T-cell (primary cell): ENCODE data around the gene DLEC1. TPM values are rescaled to one million over a fixed set of nuclear protein-coding genes. Genes with fewer than 3 reads are reported as not detected.

Experiments used
- ATAC-seq, 4 experiments: fragments of 200-7000 bp in 3 of 4; fragments of 150-1000 bp in 1 of 4; cut with Tn5 transposase; replicated peaks in 1 of 4; 1 replicate in 3 of 4; 2 replicates in 1 of 4; pipeline ENCODE4 v1.10.0; 2021; ENCODE audit warnings: moderate library complexity in 3 of 4, mild to moderate bottlenecking in 2 of 4, moderate number of reproducible peaks in 1 of 4
- CTCF ChIA-PET, 2 donors: fragments of 300-600 bp; sonication (Branson Sonifier 250); formaldehyde crosslinking; loops; one replicate each; lab custom pipeline; 2022; ENCODE audit warnings: antibody characterized with exemption in 2 of 2; lab: Charles Lee
- POLR2A ChIA-PET, 2 donors: fragments of 300-600 bp; sonication (Branson Sonifier 250); formaldehyde crosslinking; loops; one replicate each; lab custom pipeline; 2022; ENCODE audit warnings: antibody characterized with exemption in 2 of 2; lab: Charles Lee
- DNase-seq, 35 experiments: peaks; one replicate each; pipeline versions ENCODE4 v3.0.0 to v3.0.0-alpha.2; 2013 to 2023
- H3K27ac ChIP-seq: one replicate; pipeline ENCODE4 v1.5.1; 2013; ENCODE audit warnings: low read length
- H3K27me3 ChIP-seq, 2 experiments: replicated peaks in 1 of 2; 1 replicate in 1 of 2; 2 replicates in 1 of 2; pipeline versions ENCODE4 v1.6.1 to v1.7.0; 2013; ENCODE audit warnings: low read length in 1 of 2, mixed read lengths in 1 of 2; ENCODE audit not compliant: control insufficient read depth in 2 of 2, insufficient read depth in 2 of 2; ENCODE audit errors: extremely low read depth in 1 of 2
- H3K36me3 ChIP-seq, 2 donors: 1 replicate in 1 of 2; 2 replicates in 1 of 2; pipeline versions ENCODE4 v1.6.1 to v1.7.0; 2013; ENCODE audit warnings: low read length in 1 of 2; ENCODE audit not compliant: control insufficient read depth in 2 of 2, insufficient read depth in 1 of 2; ENCODE audit errors: extremely low read depth in 1 of 2
- H3K4me1 ChIP-seq, 2 experiments: 1 replicate in 1 of 2; 2 replicates in 1 of 2; pipeline versions ENCODE4 v1.6.1 to v1.7.0; 2013; ENCODE audit warnings: low read length in 2 of 2, mixed read lengths in 1 of 2; ENCODE audit not compliant: insufficient read depth in 2 of 2, control insufficient read depth in 1 of 2; ENCODE audit errors: extremely low read depth in 1 of 2
- H3K4me3 ChIP-seq, 2 donors: 1 replicate in 1 of 2; 2 replicates in 1 of 2; pipeline versions ENCODE4 v1.5.1 to v1.7.0; 2013; ENCODE audit warnings: mild to moderate bottlenecking in 2 of 2, low read length in 1 of 2, moderate library complexity in 1 of 2; ENCODE audit not compliant: control insufficient read depth in 1 of 2; ENCODE audit errors: extremely low read depth in 1 of 2
- H3K9me3 ChIP-seq: 2 replicates; pipeline ENCODE4 v1.7.0; 2013
- H3K27ac Mint-ChIP-seq, 2 donors: one replicate each; pipeline ENCODE4 v1.8.0; 2020 to 2021; ENCODE audit warnings: mild to moderate bottlenecking in 2 of 2, mixed read lengths in 2 of 2
- H3K27me3 Mint-ChIP-seq, 2 donors: one replicate each; pipeline ENCODE4 v1.8.0; 2021 to 2022; ENCODE audit warnings: mixed read lengths in 2 of 2
- H3K36me3 Mint-ChIP-seq: one replicate; pipeline ENCODE4 v1.8.0; 2021; ENCODE audit warnings: mixed read lengths
- H3K4me1 Mint-ChIP-seq, 3 donors: one replicate each; pipeline ENCODE4 v1.8.0; 2020 to 2022; ENCODE audit warnings: mixed read lengths in 3 of 3, mild to moderate bottlenecking in 1 of 3
- H3K4me3 Mint-ChIP-seq, 3 donors: one replicate each; pipeline ENCODE4 v1.8.0; 2020 to 2022; ENCODE audit warnings: mild to moderate bottlenecking in 3 of 3, mixed read lengths in 3 of 3, moderate library complexity in 3 of 3
- H3K9me3 Mint-ChIP-seq, 3 donors: one replicate each; pipeline ENCODE4 v1.8.0; 2020 to 2022; ENCODE audit warnings: mixed read lengths in 3 of 3
- WGBS: methylation state at CpG from one replicate; pipeline ENCODE4 v1.1.5; 2013; ENCODE audit warnings: missing lambda C conversion rate; ENCODE audit not compliant: insufficient coverage; 5-methylcytosine and 5-hydroxymethylcytosine counted together
- total RNA-seq, 35 experiments: library from RNA in 6 of 35; stranded (reverse) in 6 of 35; fragments of 120-200 nt in 1 of 35; gene quantifications; one replicate each; pipeline versions ENCODE4 v1.2.1 to v1.2.4 and lab custom pipeline; 2013 to 2026

The DLEC1 gene
- total RNA-seq, 5 donors from 2014 or later (not counting 1 experiment from before 2014, with no cell fraction given), result 4.7 to 21.7 (median 17.8) TPM

DNA sequence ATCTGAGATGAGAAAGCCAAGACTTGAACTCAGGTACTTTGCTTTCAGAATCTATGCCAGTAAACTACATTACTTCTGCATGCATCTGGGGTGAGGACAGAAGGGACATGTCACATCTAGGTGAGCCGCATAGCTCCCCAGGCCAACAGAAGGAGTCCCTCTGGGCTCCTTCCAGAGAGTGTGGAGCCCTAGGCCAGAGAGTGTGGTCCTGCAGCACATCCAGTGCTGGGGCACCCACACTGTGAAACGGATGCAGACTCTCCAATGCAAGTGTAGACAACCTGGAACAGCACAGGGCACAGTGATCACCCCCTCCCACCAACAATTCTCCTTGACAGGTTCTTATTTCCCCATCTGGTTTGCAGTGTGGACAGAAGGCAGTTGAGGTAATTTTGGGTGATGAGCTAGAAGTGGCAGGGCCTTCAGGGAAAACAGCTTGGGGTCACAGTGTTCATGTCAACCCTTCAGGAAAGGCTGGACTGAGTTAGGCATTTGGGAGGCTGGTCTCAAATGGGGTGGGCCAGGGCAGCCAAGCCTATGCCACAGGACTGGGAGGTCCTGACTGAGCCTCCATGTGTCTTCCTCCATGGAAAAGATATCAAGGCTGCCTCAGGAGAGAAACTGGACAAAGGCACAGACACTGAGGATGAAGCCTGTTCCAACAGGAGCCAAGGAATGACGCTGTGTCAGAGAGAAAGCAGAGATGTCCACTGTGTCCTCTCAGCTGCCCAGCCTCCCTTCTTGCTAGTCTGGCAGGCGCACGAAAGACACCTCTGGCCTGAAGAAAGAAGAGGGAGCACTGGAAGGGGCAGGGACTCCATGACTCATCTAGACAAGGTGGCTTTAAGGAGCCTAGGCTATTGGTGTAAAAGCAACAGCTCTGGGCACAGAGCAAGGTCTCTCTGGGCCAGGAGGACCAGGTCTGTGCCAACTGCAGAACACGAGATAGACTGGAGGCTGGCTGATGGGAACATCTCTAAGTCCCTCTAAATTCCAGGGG, 11.2 kb upstream of the DLEC1 start:
- Mint-ChIP-seq H3K4me1 (peaks cover 46 to 57% (median 50%) of the 10 kb centered on the region in 3 donors), H3K27me3 (peaks cover 6 to 8% of the 10 kb centered on the region in 2 donors), H3K36me3 (no peaks in the 10 kb centered on the region), H3K9me3 (no peaks in the 10 kb centered on the region), H3K4me3 (peak overlapping the region; percentile 54 to 82 (median 61)), H3K27ac (peak overlapping the region; percentile 65 to 86)
- Histone ChIP-seq H3K27ac (no peak overlapping the region), H3K36me3 (no peaks in the 10 kb centered on the region), H3K9me3 (no peaks in the 10 kb centered on the region), H3K27me3 (peaks cover 0 to 24% of the 10 kb centered on the region in 2 experiments), H3K4me1 (peaks cover 6 to 59% of the 10 kb centered on the region in 2 experiments), H3K4me3 (no peak overlapping the region)
- CTCF ChIA-PET, result interaction anchor here (0.6 to 0.7 kb wide), 2 partner anchors 11 to 53 kb away, joined by 3 read pairs; partner anchors contain the start of gene DLEC1 (in 1 of the 2)
- POLR2A ChIA-PET, result interaction anchor here in 1 of 2 donors (0.7 kb wide), 1 partner anchor 422 kb away, joined by 4 read pairs; no protein-coding TSS in a partner anchor
- ATAC-seq (no peak), DNase-seq (no peak)
- 97% methylated on average over 5 of the region's 6 CpGs for WGBS

DNA sequence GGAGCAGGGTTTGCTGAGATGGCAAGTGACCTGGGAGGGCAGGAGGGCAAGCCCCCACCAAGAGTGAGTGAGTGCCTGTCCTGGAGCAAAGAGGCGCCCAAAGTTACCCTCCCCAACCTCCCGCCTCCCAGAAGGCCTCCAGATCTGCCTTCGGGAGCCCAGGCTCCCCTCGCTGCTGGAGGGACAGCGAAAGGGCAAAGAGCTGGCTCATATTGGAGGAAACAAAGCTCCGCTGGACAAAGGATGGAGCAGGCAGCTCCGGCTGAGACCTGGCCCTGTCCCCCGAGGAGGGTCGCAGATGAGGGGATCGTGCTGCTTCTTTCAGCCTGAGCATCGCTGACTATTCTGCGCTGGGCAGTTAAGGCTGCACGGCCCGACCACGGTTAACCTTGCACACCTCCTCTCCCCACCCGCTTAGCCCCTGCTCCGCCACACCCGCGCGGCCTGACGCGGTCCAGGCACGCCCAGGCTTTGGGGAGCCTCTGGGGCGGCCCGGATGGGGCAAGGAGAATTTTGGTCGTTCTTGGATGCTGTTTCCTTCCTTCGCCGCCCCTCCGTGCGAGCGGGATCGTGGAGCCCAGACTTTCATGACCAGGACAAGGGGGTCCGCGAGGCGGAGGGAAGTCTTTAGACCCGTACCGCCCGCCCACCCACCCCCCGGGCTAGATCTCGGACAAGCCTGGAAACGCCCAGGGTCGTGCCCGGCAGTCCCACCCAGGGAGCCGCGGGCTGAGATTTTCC, 10.2 kb upstream of the DLEC1 start:
- Mint-ChIP-seq H3K9me3 (no peaks in the 10 kb centered on the region), H3K4me1 (peaks cover 39 to 50% (median 40%) of the 10 kb centered on the region in 3 donors), H3K27me3 (peaks cover 6 to 11% of the 10 kb centered on the region in 2 donors), H3K27ac (peak overlapping the region in 1 of 2 donors; percentile 86), H3K36me3 (no peaks in the 10 kb centered on the region), H3K4me3 (peak overlapping the region; percentile 54 to 82 (median 61))
- ATAC-seq, result no peak
- Histone ChIP-seq H3K9me3 (no peaks in the 10 kb centered on the region), H3K36me3 (no peaks in the 10 kb centered on the region), H3K27ac (no peak overlapping the region), H3K4me1 (peaks cover 2 to 50% of the 10 kb centered on the region in 2 experiments), H3K4me3 (peak overlapping the region; percentile 35 to 47), H3K27me3 (peaks cover 0 to 24% of the 10 kb centered on the region in 2 experiments)
- WGBS, result 54% methylated on average over 31 of the region's 45 CpGs
- no peak for DNase-seq
- ChIA-PET CTCF (interaction anchor here in 1 of 2 donors (1.6 kb wide), 1 partner anchor 10 kb away, joined by 4 read pairs; the partner anchor contains the start of gene DLEC1), POLR2A (interaction anchor here (0.6 to 1.4 kb wide), 3 partner anchors 10 to 1039 kb away, joined by 5 to 12 read pairs (median 8); partner anchors contain the start of gene DLEC1 (in 1 of the 2))

DNA sequence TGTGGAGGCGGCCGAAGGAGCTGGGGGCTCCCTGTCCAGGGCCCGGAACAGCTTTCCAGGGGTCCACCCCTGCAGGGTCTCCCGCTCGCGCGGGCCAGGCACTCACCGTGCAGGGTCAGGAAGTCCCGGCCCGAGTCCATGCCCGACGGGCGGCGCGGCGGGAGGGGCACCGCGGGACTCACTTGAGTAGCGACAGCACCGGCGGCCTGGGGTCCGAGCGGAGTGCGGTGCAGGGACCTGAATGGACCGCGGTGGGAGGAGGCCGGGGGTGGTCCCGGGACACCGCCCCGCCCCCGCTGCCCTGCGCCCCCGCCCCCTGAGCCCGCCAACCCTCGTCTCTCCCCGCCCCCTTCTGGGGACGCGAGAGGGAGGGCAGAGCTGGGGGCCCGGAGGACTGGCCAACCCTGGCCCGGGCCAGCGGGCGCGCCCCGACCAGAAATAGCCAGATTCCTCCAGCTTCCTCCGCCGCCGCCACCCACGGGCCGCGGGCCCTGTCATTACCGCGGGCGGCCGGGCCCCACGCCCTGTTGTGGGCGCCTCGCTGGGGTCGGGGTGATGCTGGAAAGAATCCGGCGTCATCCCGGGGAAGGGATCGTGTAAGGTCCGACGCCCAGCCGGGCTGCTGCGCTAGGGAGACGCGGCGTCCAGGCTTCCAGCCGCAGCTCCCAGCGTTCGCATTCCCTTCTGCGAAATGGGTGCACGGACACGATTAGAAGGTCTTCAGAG, 9.4 kb upstream of the DLEC1 start, which contains the start of gene PLCD1:
PLCD1 (minus strand) TSS at position 243 of the 726 bp plus-strand sequence; CDS start at position 140, 103 bp downstream.
- Mint-ChIP-seq H3K27ac (peak within 1 kb of the TSS in 1 of 2 donors; percentile 86), H3K4me1 (peaks cover 36 to 49% (median 39%) of the 10 kb centered on the region in 3 donors), H3K9me3 (no peaks in the 10 kb centered on the region), H3K27me3 (peaks cover 6 to 11% of the 10 kb centered on the region in 2 donors), H3K36me3 (no peaks in the 10 kb centered on the region), H3K4me3 (peak within 1 kb of the TSS; percentile 54 to 82 (median 61))
- CTCF ChIA-PET, result interaction anchor here (0.6 to 1.6 kb wide), 2 partner anchors 10 to 152 kb away, joined by 3 to 4 read pairs; partner anchors contain the start of gene DLEC1 (in 1 of the 2)
- DNase-seq (peak in 7 of 35 experiments; percentile 14 to 54 (median 30)), ATAC-seq (no peak)
- Histone ChIP-seq H3K9me3 (no peaks in the 10 kb centered on the region), H3K36me3 (no peaks in the 10 kb centered on the region), H3K4me3 (peak within 1 kb of the TSS; percentile 47 to 63), H3K27ac (peak within 1 kb of the TSS; percentile 47), H3K27me3 (peaks cover 0 to 24% of the 10 kb centered on the region in 2 experiments), H3K4me1 (peaks cover 0 to 46% of the 10 kb centered on the region in 2 experiments)
- WGBS, result 5% methylated on average over 63 of the region's 75 CpGs
- POLR2A ChIA-PET, result interaction anchor here (0.6 to 1.4 kb wide), 4 partner anchors 10 to 1040 kb away, joined by 4 to 12 read pairs (median 6); partner anchors contain the start of gene DLEC1 (in 1 of the 2)

DNA sequence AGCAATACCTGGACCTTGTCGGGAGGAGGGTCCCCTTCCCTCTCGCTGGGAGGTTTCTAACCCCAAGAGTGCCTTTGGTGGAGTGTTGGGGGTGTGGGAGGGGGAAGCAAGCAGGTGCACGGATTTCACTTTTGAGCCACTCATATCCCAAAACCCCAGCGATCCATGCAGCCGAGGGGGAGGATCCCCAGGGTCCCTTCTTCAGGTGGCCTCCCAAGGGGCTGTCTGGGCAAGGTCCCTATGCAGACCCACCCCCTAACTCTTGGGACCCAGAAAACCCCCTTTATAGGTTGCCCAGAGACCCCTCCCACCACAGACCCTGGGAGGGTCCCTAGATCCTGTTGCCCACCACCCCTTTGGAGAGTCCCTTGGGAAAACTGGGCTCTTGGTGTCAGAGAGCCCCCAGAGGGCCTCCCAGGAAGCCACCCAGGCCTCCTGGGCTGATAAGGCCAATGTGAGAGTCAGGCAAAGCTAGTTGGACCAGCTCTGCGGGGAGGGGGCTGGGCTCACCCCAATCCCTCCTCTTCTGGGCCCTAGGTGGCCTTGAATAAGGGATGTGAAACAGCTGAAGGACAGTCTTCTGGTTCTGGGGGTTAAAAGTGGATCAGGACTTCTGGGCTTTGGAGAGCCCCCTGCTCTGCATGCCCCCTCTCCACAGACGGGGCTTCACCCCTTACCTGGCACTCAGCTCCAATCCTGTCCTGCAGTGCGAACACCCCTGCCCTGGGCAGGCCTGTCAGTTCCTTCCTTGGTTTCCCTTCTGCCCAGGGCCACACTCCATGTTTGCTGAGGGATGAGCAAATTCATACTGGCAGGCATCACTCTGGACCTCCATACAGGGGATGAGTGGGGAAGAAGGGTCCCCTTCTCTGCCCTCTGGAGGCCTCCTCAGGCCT, 8.6 kb upstream of the DLEC1 start:
- Mint-ChIP-seq H3K4me3 (peak overlapping the region; percentile 56 to 82 (median 67)), H3K36me3 (no peaks in the 10 kb centered on the region), H3K9me3 (no peaks in the 10 kb centered on the region), H3K4me1 (peaks cover 35 to 44% (median 36%) of the 10 kb centered on the region in 3 donors), H3K27ac (peak overlapping the region; percentile 84 to 94), H3K27me3 (peaks cover 6 to 11% of the 10 kb centered on the region in 2 donors)
- Histone ChIP-seq H3K4me1 (peaks cover 0 to 42% of the 10 kb centered on the region in 2 experiments), H3K4me3 (peak overlapping the region; percentile 47 to 63), H3K9me3 (no peaks in the 10 kb centered on the region), H3K27me3 (peaks cover 0 to 24% of the 10 kb centered on the region in 2 experiments), H3K36me3 (no peaks in the 10 kb centered on the region), H3K27ac (peak overlapping the region; percentile 47)
- DNase-seq (no peak), ATAC-seq (no peak)
- 76% methylated on average over 5 of the region's 8 CpGs for WGBS
- CTCF ChIA-PET, result interaction anchor here (0.6 to 1.6 kb wide), 2 partner anchors 9 to 151 kb away, joined by 3 to 4 read pairs; partner anchors contain the start of gene DLEC1 (in 1 of the 2)
- POLR2A ChIA-PET, result interaction anchor here in 1 of 2 donors (0.6 to 1.4 kb wide), 2 partner anchors 9 to 469 kb away, joined by 4 to 8 read pairs; partner anchors contain the start of gene DLEC1
